Measurements from ENCODE around the gene ENDOD1. TPM values are rescaled to one million over a fixed set of nuclear protein-coding genes. Genes with fewer than 3 reads are reported as not detected.

ENDOD1 gene
- total RNA-seq, 2 donors from 2014 or later = 6.7 to 8.0 TPM

- no peak for ATAC-seq (replicated peaks)
- Mint-ChIP-seq H3K36me3 (ENCODE audit: low read depth) (no peaks in the 10 kb centered on the region), H3K27me3 (no peaks in the 10 kb centered on the region), H3K9me3 (no peaks in the 10 kb centered on the region), H3K4me1 (peaks cover 30% of the 10 kb centered on the region), H3K27ac (no peak overlapping the region), H3K4me3 (no peak overlapping the region)
Observed at GRCh38 chr11:95086151-95086550, 3.5 kb upstream of the ENDOD1 start.

DNA sequence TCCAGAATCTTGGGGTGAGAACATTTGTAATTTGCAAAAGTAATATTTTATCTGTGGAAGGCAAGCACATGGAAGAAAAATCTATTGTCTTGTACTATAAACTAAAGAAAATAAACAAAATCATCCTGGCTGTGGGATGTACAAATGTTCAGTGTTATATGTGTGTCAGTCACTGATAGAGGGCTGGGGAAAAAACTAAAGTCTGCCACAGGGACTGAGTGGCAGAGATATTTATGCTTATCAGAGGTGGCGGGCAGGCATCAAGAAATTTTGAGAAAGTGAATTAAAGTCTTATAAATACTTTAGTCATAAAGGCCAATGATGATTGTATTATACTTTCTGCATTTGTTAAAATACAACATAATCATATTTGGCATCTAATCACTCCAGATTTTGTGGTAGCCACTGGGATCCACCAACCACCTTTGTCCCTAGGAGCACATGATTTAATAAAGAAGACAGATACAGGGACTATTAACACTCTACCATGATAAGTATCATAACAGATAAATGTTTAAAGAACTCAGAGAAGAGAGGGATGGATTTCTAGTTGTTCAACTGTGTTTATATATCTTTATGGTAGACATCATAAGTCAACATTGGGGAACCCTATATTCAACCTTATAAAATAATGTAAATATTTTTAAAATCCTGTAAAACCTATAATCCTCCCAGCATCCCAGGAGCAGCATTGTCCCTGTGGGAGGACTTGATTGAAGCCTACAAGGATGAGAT, 2.6 kb upstream of the ENDOD1 start:
- Mint-ChIP-seq H3K36me3 (ENCODE audit: low read depth) (no peaks in the 10 kb centered on the region), H3K4me1 (peaks cover 38% of the 10 kb centered on the region)

GRCh38 chr11:95088946-95089619, 563 bp upstream of the ENDOD1 start:
- Mint-ChIP-seq H3K4me3 (peak overlapping the region; percentile 87), H3K36me3 (ENCODE audit: low read depth) (no peaks in the 10 kb centered on the region), H3K9me3 (no peaks in the 10 kb centered on the region), H3K4me1 (peaks cover 57% of the 10 kb centered on the region), H3K27me3 (no peaks in the 10 kb centered on the region), H3K27ac (peak overlapping the region; percentile 82)
- ATAC-seq (replicated peaks) = peak; percentile 52

More for the DNA sequence above, 2.6 kb upstream of the ENDOD1 start:
- Mint-ChIP-seq H3K9me3 (no peaks in the 10 kb centered on the region), H3K27ac (no peak overlapping the region), H3K27me3 (no peaks in the 10 kb centered on the region), H3K4me3 (no peak overlapping the region)
- ATAC-seq (replicated peaks) = no peak

DNA sequence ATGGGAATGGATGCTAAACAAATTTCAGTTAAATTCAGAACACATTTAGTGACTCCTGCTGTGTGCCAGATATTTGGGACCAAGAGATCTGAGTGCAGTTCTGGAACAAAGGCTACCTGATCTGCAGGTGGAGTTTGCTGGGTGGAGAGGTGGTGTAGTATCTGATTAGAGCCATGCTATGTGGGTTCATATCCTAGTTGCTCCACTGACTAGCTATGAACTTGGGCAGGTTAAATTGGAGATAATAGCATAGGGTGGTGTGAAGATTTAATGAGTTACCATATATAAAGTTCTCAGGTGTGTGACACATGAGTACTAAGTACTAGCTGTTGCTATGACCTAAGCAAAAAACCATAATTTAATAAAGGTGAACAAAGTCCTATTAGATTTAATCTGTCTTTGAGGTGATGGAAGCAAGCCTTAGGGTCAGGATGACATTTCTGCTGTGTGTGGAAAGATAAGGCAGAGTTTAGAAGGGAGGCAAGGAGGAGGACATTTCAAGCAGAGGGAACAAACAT, 2.1 kb downstream of the ENDOD1 start:
- Mint-ChIP-seq H3K27me3 (no peaks in the 10 kb centered on the region), H3K9me3 (no peaks in the 10 kb centered on the region), H3K4me3 (peak overlapping the region; percentile 87), H3K4me1 (peaks cover 55% of the 10 kb centered on the region), H3K27ac (no peak overlapping the region), H3K36me3 (ENCODE audit: low read depth) (no peaks in the 10 kb centered on the region)
- no peak for ATAC-seq (replicated peaks)

GRCh38 chr11:95092549-95093324, 3.1 kb downstream of the ENDOD1 start:
- Mint-ChIP-seq H3K4me3 (peak overlapping the region; percentile 87), H3K27me3 (no peaks in the 10 kb centered on the region)
- peak; percentile 16 for ATAC-seq (replicated peaks)

DNA sequence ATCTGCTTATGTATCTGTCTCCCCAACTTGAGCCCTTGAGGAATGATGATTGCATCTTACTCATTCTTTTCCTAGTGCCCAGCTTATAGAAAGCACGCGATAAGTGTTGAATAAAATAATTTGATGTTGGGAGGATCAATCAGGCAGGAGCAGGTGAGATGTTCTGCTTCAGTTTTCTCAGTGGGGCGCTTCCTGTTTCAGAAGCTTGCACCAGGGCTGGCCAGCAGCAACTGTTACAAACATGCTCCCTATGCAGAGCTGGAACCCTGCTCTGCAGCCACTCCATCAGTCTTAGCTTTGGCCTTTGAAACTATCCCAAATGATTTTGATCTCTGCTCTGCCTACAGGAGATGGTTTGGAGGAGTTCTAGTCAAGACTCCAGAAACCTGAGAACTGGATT, 3.9 kb downstream of the ENDOD1 start:
- ATAC-seq (replicated peaks) = no peak
- H3K4me3 Mint-ChIP-seq = peak overlapping the region; percentile 87
- H3K4me1 Mint-ChIP-seq = peaks cover 62% of the 10 kb centered on the region
- H3K9me3 Mint-ChIP-seq = no peaks in the 10 kb centered on the region
- no peaks in the 10 kb centered on the region for H3K36me3 Mint-ChIP-seq (ENCODE audit: low read depth)
- H3K27ac Mint-ChIP-seq = peak overlapping the region; percentile 3
- no peaks in the 10 kb centered on the region for H3K27me3 Mint-ChIP-seq

More at GRCh38 chr11:95092549-95093324, 3.1 kb downstream of the ENDOD1 start:
- Mint-ChIP-seq H3K4me1 (peaks cover 63% of the 10 kb centered on the region), H3K9me3 (no peaks in the 10 kb centered on the region), H3K36me3 (ENCODE audit: low read depth) (no peaks in the 10 kb centered on the region), H3K27ac (peak overlapping the region; percentile 3)

DNA sequence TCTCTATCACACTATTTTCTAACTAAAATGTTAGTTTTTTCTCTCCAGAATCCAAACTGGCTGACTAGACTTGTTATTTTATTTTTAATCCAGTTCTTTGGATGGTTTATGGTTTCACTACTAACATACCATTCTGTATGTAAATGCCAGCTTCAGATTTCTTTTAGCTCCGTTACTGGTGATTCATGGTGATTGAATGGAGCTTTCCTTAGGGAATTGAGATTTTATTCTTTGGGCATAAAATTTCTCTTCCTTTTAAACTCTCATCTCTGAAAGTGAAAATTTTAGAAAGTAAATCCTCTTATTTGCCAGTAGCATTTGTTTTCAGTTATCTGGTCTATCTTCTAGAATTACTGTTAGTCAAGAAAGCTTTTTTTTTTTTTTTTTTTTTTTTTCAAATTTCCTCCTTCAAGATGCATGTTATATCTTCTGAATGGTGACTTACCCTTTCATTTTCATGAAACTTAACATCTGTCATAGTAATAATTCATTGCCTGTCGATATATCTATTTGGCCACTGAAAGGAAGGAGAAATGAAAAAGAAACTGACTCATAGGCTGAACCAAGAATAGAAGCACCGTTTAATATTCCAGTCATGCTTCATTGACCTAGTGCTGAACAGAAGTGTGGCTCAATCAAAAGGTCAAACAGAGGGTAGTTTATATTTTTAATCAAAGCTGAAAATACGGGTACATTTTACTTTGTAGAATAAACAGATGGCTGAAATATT, 6.4 kb downstream of the ENDOD1 start:
- H3K27me3 Mint-ChIP-seq = no peaks in the 10 kb centered on the region
- no peaks in the 10 kb centered on the region for H3K9me3 Mint-ChIP-seq
- peak overlapping the region; percentile 35 for H3K27ac Mint-ChIP-seq
- peaks cover 53% of the 10 kb centered on the region for H3K4me1 Mint-ChIP-seq
- no peaks in the 10 kb centered on the region for H3K36me3 Mint-ChIP-seq (ENCODE audit: low read depth)
- ATAC-seq (replicated peaks) = peak; percentile 87
- peak overlapping the region; percentile 34 for H3K4me3 Mint-ChIP-seq

DNA sequence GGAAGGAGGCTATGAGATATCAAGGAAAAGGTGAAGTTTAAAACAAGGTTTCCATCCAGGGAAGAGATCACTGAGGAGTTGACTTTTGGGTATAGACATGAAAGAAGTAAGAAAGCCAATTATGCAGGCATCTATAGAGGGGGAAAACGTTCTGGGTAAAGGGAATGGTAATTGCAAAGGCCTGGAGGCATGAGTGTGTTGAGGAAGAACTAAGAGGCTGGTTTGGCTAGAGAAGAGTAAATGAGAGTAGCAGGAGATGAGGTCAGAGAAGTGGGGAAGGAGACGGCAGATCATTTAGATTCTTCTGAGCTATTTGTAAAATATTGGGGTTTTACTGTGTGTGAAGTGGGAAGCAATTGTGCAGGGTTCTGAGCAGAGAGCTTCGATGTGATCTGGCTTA, 7.6 kb downstream of the ENDOD1 start:
- no peak overlapping the region for H3K4me3 Mint-ChIP-seq
- no peak for ATAC-seq (replicated peaks)
- no peaks in the 10 kb centered on the region for H3K9me3 Mint-ChIP-seq
- no peak overlapping the region for H3K27ac Mint-ChIP-seq
- H3K36me3 Mint-ChIP-seq (ENCODE audit: low read depth) = peaks cover 7% of the 10 kb centered on the region
- no peaks in the 10 kb centered on the region for H3K27me3 Mint-ChIP-seq
- peaks cover 41% of the 10 kb centered on the region for H3K4me1 Mint-ChIP-seq

DNA sequence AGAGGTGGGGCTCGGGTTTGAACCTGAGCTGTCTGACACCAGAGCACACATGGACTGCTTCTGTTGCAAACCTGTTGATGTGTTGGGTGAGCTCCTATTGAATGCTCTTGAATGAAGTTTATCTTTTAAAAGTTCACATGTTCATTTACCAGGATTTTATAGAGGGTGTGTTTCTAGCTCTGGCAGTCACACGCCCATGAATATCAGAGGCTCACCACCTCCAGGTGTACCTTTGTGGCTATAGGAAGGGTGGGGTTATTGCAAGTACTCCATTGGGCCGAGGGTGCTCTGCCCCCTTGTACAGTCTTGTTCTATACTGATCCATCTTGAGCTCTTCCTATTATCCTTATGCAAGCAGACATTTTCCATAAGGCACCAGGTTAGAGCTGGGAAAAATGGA, 9.2 kb downstream of the ENDOD1 start:
- H3K4me3 Mint-ChIP-seq = no peak overlapping the region
- H3K9me3 Mint-ChIP-seq = no peaks in the 10 kb centered on the region
- no peaks in the 10 kb centered on the region for H3K27me3 Mint-ChIP-seq
- peaks cover 7% of the 10 kb centered on the region for H3K36me3 Mint-ChIP-seq (ENCODE audit: low read depth)
- no peak for ATAC-seq (replicated peaks)
- peaks cover 31% of the 10 kb centered on the region for H3K4me1 Mint-ChIP-seq
- H3K27ac Mint-ChIP-seq = no peak overlapping the region

DNA sequence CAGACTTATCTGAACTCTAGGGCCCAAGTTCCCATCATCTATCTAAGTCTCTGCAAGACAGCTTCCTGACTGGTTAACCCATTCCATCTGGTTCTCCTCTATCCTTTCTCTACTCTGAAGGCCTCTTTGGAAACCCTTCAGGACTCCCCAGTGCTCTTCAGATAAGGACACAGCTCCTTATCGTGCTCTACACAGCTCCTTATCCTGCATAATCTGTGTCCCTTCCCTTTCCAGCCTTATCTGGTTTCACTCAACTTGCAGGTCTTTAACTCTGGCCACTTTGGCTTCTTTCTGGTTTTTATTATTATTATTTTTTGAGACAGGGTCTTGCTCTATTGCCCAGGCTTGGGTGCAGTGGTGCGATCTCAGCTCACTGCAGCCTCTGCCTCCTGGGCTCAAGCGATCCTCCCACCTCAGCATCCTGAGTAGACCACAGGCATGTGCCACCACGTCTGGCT, 10.6 kb downstream of the ENDOD1 start:
- H3K4me3 Mint-ChIP-seq = no peak overlapping the region
- ATAC-seq (replicated peaks) = no peak
- no peak overlapping the region for H3K27ac Mint-ChIP-seq
- H3K4me1 Mint-ChIP-seq = peaks cover 22% of the 10 kb centered on the region
- no peaks in the 10 kb centered on the region for H3K9me3 Mint-ChIP-seq
- no peaks in the 10 kb centered on the region for H3K27me3 Mint-ChIP-seq
- peaks cover 7% of the 10 kb centered on the region for H3K36me3 Mint-ChIP-seq (ENCODE audit: low read depth)

DNA sequence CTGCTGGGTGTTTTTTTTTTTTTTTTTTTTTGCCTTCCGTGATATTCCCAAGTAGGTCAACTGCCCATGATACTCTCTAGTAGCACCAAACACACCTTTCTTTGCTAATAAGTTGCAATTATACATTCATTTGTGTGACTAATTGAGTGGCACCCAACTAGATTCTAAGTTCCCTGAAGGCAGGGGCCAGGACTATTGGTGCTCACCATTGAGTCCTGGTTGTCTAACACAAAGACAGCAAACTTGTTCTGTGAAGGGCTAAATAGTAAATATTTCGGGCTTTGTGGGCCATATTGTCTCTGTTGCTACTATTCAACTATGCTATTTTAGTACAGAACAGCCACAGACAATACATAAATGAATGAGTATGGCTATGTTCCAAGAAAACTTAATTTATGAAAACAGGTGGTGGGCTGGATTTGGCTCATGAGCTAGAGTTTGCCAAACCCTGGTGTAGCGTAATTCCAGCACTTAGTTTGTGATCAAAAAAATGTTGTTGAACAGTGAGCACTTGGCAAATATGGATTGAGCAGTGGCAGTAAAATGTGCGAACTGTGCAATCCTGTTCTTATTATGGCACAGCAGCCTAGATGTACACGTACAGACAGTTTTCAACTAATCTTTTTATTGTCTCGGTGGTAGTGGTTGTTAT, 11.3 kb downstream of the ENDOD1 start:
- no peak for ATAC-seq (replicated peaks)
- Mint-ChIP-seq H3K9me3 (no peaks in the 10 kb centered on the region), H3K4me1 (peaks cover 21% of the 10 kb centered on the region), H3K36me3 (ENCODE audit: low read depth) (peaks cover 7% of the 10 kb centered on the region), H3K27ac (no peak overlapping the region), H3K4me3 (no peak overlapping the region), H3K27me3 (no peaks in the 10 kb centered on the region)

DNA sequence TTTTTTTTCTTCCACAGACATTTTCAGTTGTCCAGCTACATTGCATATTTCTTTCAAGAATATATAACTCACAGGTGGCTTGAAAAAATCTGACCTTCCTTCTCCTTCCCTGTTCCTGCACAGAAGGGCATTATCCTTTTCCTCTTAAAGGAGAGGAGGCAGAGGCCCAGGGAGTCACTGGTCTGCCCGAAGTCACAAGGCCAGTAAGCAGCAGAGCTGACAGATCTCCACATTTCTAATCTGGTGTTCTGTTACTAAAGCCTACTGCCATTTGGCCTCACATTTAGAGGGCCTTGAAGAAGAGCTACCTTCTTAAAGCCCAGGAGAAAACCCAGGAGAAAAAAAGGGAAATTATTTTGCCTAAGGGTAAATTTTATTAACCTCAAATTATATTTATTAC, 12.3 kb downstream of the ENDOD1 start:
- Mint-ChIP-seq H3K36me3 (ENCODE audit: low read depth) (peaks cover 7% of the 10 kb centered on the region), H3K27ac (no peak overlapping the region)
- ATAC-seq (replicated peaks) = no peak

GRCh38 chr11:95102733-95103132, 13.1 kb downstream of the ENDOD1 start:
- Mint-ChIP-seq H3K4me3 (no peak overlapping the region), H3K36me3 (ENCODE audit: low read depth) (peaks cover 7% of the 10 kb centered on the region), H3K9me3 (no peaks in the 10 kb centered on the region), H3K4me1 (peaks cover 8% of the 10 kb centered on the region), H3K27me3 (no peaks in the 10 kb centered on the region), H3K27ac (no peak overlapping the region)
- no peak for ATAC-seq (replicated peaks)

More for the DNA sequence above, 12.3 kb downstream of the ENDOD1 start:
- Mint-ChIP-seq H3K27me3 (no peaks in the 10 kb centered on the region), H3K9me3 (no peaks in the 10 kb centered on the region), H3K4me3 (no peak overlapping the region), H3K4me1 (peaks cover 16% of the 10 kb centered on the region)

Measured in activated T-helper 17 cell treated with anti-CD3 and anti-CD28 coated beads, Interleukin-2, amount 50 U/mL, for 72 hours (primary cell).